HEK293 (cell line): ENCODE results near the gene MAMDC2.

ENCODE experiments used
- SETDB1 ChIP-seq: IDR thresholded peaks from one replicate; pipeline ENCODE4 v1.6.1; 2017; ENCODE audit warnings: mild to moderate bottlenecking, low read length, moderate library complexity, mixed read lengths; ENCODE audit not compliant: insufficient read length
- TCF7L2 ChIP-seq: IDR thresholded peaks from 2 replicates; pipeline ENCODE4 v1.6.1; 2011; ENCODE audit warnings: low read depth, mild to moderate bottlenecking, inconsistent platforms, low read length, moderate library complexity, borderline replicate concordance
- ZBTB7A ChIP-seq: fragments of 450-650 bp; formaldehyde crosslinking; IDR thresholded peaks from 2 replicates; pipeline ENCODE4 v1.5.1; 2016; ENCODE audit warnings: low read depth, missing biosample characterization, missing genetic modification characterization
- ZNF174 ChIP-seq: fragments of 450-650 bp; formaldehyde crosslinking; IDR thresholded peaks from 2 replicates; pipeline ENCODE4 v1.5.0; 2017; ENCODE audit warnings: missing biosample characterization, mild to moderate bottlenecking, missing genetic modification characterization
- TF ChIP-seq, protein P1 (sequence below): fragments of 450-650 bp; formaldehyde crosslinking; IDR thresholded peaks from 2 replicates; pipeline ENCODE4 v1.5.1; 2016; ENCODE audit warnings: missing biosample characterization, missing genetic modification characterization
- TF ChIP-seq, protein P2 (sequence below): fragments of 450-650 bp; IDR thresholded peaks from 2 replicates; pipeline ENCODE4 v1.5.1; 2018; ENCODE audit warnings: missing biosample characterization, mild to moderate bottlenecking, missing genetic modification characterization

DNA sequence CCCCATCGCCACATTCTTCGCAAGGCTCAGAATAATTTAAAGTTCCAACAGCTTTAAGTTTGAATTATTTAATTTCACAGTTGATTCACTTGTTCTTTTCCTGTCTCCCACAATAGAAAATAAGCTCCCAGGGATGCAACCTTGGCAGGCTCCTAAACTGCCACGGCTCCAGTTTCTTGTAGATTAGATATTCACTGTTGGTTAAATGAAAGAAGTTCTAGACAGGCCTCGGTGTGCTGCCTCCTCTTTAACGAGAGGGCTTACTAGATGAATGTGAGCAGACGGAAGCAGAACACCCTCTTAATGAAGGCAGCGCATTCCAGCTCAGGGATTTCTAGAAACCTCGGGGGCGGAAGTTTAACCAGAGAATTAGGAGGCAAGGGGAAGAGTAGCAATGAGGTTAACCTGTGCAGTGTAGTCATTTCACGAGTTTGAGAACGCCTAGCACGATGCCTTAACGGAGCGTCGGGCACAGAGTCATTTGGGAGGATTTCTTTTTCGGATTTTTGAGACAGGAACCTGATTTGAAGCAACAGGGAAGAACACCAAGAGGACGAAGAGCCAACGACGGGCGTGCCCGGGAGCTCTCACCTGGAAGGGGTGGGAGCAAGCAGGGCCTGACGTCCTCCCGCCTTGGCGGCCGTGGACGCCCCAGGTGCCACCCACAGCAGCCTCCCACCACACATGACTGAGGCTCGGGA, 214.5 kb downstream of the MAMDC2 start:
- TF ChIP-seq ZNF174 (tag by site-specific recombination): no peak
- no peak for TF ChIP-seq TCF7L2
- TF ChIP-seq, protein P1, sequence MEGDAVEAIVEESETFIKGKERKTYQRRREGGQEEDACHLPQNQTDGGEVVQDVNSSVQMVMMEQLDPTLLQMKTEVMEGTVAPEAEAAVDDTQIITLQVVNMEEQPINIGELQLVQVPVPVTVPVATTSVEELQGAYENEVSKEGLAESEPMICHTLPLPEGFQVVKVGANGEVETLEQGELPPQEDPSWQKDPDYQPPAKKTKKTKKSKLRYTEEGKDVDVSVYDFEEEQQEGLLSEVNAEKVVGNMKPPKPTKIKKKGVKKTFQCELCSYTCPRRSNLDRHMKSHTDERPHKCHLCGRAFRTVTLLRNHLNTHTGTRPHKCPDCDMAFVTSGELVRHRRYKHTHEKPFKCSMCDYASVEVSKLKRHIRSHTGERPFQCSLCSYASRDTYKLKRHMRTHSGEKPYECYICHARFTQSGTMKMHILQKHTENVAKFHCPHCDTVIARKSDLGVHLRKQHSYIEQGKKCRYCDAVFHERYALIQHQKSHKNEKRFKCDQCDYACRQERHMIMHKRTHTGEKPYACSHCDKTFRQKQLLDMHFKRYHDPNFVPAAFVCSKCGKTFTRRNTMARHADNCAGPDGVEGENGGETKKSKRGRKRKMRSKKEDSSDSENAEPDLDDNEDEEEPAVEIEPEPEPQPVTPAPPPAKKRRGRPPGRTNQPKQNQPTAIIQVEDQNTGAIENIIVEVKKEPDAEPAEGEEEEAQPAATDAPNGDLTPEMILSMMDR (tag by site-specific recombination): no peak
- TF ChIP-seq ZBTB7A (tag by site-specific recombination): no peak
- TF ChIP-seq SETDB1: no peak
- TF ChIP-seq, protein P2, sequence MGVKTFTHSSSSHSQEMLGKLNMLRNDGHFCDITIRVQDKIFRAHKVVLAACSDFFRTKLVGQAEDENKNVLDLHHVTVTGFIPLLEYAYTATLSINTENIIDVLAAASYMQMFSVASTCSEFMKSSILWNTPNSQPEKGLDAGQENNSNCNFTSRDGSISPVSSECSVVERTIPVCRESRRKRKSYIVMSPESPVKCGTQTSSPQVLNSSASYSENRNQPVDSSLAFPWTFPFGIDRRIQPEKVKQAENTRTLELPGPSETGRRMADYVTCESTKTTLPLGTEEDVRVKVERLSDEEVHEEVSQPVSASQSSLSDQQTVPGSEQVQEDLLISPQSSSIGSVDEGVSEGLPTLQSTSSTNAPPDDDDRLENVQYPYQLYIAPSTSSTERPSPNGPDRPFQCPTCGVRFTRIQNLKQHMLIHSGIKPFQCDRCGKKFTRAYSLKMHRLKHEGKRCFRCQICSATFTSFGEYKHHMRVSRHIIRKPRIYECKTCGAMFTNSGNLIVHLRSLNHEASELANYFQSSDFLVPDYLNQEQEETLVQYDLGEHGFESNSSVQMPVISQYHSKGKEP: no peak
